Skeletal muscle cell (primary cell): ENCODE results near the gene POLDIP3.
"Not testable (repeated sequence)": the region's sequence is repeated elsewhere in the genome, so short reads cannot be mapped to it uniquely, and the experiment has no call there.

Source experiments
- DNase-seq: peaks from one replicate; pipeline ENCODE4 v3.0.0-alpha.2; 2010; ENCODE audit warnings: low read depth
- H3K4me3 ChIP-seq: 2 replicates; pipeline ENCODE4 v1.5.1; 2011; ENCODE audit warnings: low read depth, mild to moderate bottlenecking, control low read depth, low read length, moderate library complexity

Gene POLDIP3

GRCh38 chr22:42622061-42622710, 7.5 kb upstream of the POLDIP3 start:
- DNase-seq = no peak
- no peak overlapping the region for H3K4me3 ChIP-seq

DNA sequence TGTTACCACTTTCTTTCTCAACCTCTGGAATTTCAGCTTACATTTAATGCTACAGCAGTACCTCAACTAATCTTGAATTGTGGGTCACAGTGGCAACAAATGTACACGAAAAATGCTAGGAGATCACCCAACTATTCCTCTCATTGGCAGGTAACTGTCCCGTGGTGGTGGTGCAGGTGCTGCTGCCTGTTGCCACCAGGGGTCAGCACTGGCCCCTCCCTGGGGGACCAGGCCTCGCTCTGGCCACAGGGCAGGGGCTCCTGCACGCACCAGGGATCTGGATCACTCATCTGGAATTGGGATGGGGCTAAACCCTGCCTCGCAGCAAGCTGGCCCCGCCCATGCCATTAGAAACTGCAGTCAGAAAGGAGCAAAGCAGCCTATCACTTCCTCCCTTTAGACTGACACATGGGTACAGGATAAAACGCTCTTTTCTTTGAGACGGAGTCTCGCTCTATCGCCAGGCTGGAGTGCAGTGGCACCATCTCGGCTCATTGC, 6.9 kb upstream of the POLDIP3 start:
- DNase-seq = no peak

GRCh38 chr22:42620084-42620483, 5.4 kb upstream of the POLDIP3 start:
- H3K4me3 ChIP-seq = no peak overlapping the region
- no peak for DNase-seq

More for the DNA sequence above, 6.9 kb upstream of the POLDIP3 start:
- no peak overlapping the region for H3K4me3 ChIP-seq

DNA sequence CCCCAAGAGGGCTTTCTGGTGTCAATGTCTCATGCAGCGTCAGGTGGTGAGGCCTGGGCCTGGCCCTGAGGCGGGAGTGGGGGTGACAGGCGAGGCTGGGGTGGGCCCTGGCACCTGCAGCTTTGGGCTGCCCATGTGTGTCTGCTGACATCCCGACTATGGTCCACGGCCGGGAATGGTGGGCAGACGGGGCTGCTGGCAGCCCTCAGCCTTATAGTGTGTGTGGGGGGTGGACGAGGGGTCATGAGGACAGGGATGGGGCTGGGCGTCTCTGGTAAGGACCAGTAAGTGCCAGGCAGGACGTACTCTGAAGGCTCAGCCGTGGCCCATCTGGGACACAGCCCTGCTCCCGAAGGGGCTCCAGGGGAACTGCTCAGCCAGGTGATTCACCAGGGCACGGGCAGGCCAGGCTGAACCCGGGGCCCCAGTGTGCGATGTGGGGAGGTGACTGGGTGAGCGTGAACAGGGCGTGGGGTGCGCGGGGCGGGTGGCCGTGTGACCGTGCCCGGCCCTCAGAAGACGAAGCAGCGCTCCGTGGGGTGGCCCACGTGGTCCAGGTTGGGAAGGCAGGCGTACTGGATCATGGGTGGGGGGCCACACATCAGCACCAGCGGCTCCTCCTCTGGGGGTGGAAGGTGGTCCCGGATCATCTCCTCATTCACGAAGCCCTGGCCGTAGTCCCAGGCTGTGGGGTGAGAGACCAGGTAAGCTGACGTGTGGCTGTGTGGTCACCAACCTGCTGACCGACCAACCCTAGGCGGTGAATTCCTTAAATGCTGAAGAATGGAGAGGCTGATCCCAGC, 4.8 kb upstream of the POLDIP3 start:
- no peak overlapping the region for H3K4me3 ChIP-seq
- DNase-seq = no peak

DNA sequence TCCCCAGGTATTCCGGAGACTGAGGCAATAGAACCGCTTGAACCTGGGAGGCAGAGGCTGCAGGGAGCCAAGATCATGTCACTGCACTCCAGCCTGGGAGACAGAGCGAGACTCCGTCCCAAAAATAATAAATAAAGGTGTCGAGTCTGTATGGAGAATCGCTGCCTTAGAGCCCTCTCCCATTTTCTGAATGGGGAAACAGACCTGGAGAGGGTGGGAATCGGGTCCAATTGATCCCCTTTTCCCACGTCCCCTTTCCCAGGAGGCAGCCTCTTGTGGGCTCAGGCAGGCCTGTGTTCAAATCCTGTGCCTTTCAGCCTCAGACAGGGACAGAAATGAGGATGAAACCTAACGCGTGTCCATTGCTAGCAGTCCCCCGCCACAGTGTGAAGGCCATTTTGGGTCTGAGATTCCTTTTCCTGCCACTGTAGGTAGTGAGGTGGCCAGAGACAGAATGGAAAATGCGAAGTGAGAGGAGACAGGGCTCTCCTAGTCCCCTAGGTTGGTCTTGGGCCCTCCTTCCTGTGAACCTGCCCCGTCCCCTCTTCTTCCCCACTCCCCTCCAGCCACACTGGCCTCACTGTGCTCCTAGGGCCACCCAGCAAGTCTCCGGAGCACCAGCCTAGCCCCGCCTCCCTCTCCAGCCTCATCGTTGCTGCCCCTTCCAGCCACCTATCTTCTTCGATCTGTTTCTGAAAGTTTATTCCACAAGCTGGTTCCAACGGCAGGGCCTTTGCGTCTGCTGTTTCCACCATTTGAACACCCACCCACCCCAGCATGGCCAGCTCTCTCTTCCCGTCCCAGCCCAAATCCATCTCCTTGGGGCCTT, 2.7 kb upstream of the POLDIP3 start:
- no peak overlapping the region for H3K4me3 ChIP-seq
- DNase-seq = no peak

GRCh38 chr22:42615860-42616175, 1.1 kb upstream of the POLDIP3 start:
- peak overlapping the region; percentile 10 for H3K4me3 ChIP-seq
- not testable (repeated sequence) for DNase-seq

DNA sequence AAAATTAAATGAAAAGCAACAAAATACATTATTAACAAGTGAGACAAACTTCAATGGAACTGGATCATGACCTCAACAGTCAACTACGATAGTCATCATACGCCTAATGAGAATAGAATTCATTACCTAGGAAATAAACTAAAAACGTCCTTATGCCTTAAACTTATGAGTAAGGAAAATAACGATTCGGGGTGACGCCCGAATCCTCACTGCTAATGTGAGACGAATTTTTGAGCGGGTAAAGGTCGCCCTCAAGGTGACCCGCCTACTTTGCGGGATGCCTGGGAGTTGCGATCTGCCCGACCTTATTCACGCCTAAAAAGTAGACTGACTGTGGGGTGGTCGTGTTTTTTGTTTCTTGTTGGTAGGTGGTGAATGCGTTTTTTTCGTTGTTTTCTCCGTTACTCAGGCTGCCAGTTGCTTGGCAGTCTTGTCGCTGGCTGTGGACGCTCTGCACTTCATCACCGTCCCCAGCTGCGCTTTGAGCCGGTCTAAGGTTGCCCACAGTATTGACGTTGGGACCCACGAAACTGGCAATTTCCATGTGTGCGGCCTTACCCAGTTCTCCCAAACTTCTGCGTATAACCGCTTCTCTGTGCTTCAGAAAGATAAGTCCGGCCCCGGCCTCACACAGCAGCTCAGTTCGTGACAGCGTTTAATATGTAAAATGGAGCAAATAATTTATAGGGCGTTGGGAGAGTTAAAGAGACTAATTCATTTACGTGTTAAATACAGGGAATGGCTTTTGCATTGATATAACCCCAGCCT, 593 bp upstream of the POLDIP3 start:
- peak overlapping the region; percentile 72 for H3K4me3 ChIP-seq
- DNase-seq = peak; percentile 99

- DNase-seq = no peak
- H3K4me3 ChIP-seq = peak overlapping the region; percentile 72
These were observed 796 bp downstream of the POLDIP3 start for GRCh38 chr22:42613872-42614301.

DNA sequence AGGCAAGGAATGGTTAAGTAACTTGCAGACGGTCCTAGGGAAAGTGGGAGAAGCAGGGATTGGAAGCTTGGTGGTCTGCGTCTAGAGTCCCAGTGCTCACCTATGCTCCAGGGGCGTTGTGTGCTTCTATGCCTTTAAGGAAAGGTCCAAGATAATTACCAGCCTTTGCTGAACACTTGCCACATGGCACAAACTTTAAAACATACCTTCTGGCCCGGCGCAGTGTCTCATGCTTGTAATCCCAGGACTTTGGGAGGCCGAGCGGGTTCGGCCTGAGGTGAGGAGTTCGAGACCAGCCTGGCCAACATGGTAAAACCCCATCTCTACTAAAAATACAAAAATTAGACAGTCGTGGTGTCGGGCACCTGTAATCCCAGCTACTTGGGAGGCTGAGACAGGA, 2.3 kb downstream of the POLDIP3 start:
- DNase-seq = no peak
- no peak overlapping the region for H3K4me3 ChIP-seq

GRCh38 chr22:42611051-42611450, 3.6 kb downstream of the POLDIP3 start:
- no peak overlapping the region for H3K4me3 ChIP-seq
- DNase-seq = no peak

GRCh38 chr22:42610186-42610585, 4.5 kb downstream of the POLDIP3 start:
- no peak overlapping the region for H3K4me3 ChIP-seq

DNA sequence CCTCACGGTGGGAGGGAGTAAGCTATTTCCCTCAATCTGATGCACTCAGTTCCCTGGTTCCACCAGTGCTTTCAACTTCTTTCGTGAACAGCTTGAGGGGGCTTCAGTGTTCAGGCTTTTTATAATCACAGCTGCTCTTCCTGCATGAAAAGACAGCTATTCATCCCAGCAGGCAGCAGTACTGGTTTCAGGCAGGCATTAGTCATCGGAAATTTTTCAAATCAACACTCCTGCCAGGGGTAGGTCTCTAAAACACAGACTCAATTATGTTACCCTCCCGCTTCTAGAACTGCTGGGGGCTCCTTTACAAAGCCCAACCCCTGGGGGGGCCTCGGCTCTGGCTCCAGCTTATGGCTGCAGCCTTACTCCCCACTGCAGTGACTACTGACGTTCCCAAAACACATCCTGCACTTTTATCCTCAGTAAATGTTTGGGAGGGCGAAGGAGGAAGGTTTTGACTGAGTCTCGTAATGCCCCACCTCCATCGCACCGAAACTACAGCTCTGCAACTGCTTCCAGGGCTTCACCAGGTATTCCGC, 5.8 kb downstream of the POLDIP3 start:
- DNase-seq = no peak
- H3K4me3 ChIP-seq = no peak overlapping the region

More at GRCh38 chr22:42610186-42610585, 4.5 kb downstream of the POLDIP3 start:
- DNase-seq = no peak

GRCh38 chr22:42608136-42608822, 6.4 kb downstream of the POLDIP3 start:
- DNase-seq = no peak
- no peak overlapping the region for H3K4me3 ChIP-seq

GRCh38 chr22:42607641-42608040, 7.0 kb downstream of the POLDIP3 start:
- not testable (repeated sequence) for H3K4me3 ChIP-seq, DNase-seq

GRCh38 chr22:42604403-42604802, 10.3 kb downstream of the POLDIP3 start:
- no peak overlapping the region for H3K4me3 ChIP-seq
- DNase-seq = no peak

GRCh38 chr22:42603427-42603826, 11.3 kb downstream of the POLDIP3 start:
- no peak overlapping the region for H3K4me3 ChIP-seq
- DNase-seq = no peak

DNA sequence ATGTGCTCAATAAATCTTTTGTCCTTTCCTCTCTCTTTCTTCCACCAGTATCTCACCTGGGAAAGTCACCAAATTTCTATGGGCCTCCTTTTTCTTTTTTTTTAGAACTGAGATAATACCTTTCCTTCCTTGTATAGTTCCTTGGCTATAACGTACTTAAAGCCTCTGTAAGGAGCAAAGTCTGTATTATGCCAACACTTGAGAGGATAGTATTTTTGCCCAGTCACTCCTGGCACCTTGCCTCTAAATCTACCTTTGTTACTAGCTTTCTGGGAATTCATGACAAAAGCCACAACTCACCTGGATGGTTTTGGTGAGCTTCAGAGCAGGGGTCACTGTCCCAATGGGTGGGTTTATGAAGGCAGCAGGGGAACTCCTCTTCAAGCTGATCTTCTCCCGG, 12.2 kb downstream of the POLDIP3 start:
- H3K4me3 ChIP-seq = no peak overlapping the region
- DNase-seq = no peak

GRCh38 chr22:42601879-42602465, 12.7 kb downstream of the POLDIP3 start:
- DNase-seq = no peak
- no peak overlapping the region for H3K4me3 ChIP-seq
